ENCODE data around the gene FOXA1. TPM values are rescaled to one million over a fixed set of nuclear protein-coding genes. Genes with fewer than 3 reads are reported as not detected.

Gene FOXA1
- total and polyA plus RNA-seq, 9 of the 15 experiments (the other 6 are each of a cell fraction or from before 2014, with no cell fraction given), result 0.20 to 3.0 (median 1.3) TPM

GRCh38 chr14:37591311-37591940, 3.6 kb downstream of the FOXA1 start:
- no peaks in the 10 kb centered on the region for H3K27me3 ChIP-seq (ENCODE audit: control insufficient read depth in 2 of 2, insufficient read depth in 2 of 2, low read length in 2 of 2)

More at GRCh38 chr14:37591311-37591940, 3.6 kb downstream of the FOXA1 start:
- BruUV-seq (replicated peaks), result no TSS peak
- intact Hi-C loops (cut with micrococcal nuclease) (no loop called here), in situ Hi-C loops (cut with MboI) (loop anchor here (25.0 kb wide), 1 partner anchor 329 kb away; no protein-coding TSS in a partner anchor)
- no peak for ATAC-seq
- 93% methylated on average over 11 of the region's 45 CpGs for WGBS (ENCODE audit: insufficient coverage, low coverage, missing lambda C conversion rate)
- H4K20me1 ChIP-seq (replicated peaks; ENCODE audit: control insufficient read depth, insufficient read depth, low read length), result no peaks in the 10 kb centered on the region
- ChIA-PET POLR2A (no interaction called here), CTCF (ENCODE audit: low intra/inter-chr PET ratio) (no interaction called here)
- FAIRE-seq, result no peak
- no peak overlapping the region for H3K9ac ChIP-seq (ENCODE audit: insufficient read depth in 1 of 2, low read depth in 2 of 2, low read length in 2 of 2)
- H3K4me3 ChIP-seq, result no peak overlapping the region
- H3K27ac ChIP-seq (ENCODE audit: extremely low read depth, low read depth, low read length), result no peak overlapping the region
- TF ChIP-seq ZNF354B (CRISPR knock-in tag; IDR thresholded peaks at IDR 0.05) (no peak), TFAP4 (CRISPR knock-in tag; IDR thresholded peaks at IDR 0.05; ENCODE audit: borderline replicate concordance) (no peak), ZKSCAN1 (IDR thresholded peaks at IDR 0.05; ENCODE audit: low read depth, low read length) (no peak), KLF1 (tag; IDR thresholded peaks at IDR 0.05) (no peak), L3MBTL2 (IDR thresholded peaks at IDR 0.05) (no peak)
- peaks cover 2% of the 10 kb centered on the region; the same call in 2 of the 3 replicates for H3K79me2 ChIP-seq (ENCODE audit: control insufficient read depth, insufficient read depth, low read length)
- H3K4me2 ChIP-seq (ENCODE audit: insufficient read depth, low read length), result no peak overlapping the region
- peaks cover 2 to 25% of the 10 kb centered on the region in 2 experiments; a peak in 4 of 5 replicates for H3K4me1 ChIP-seq (replicated peaks in 1 of 2; ENCODE audit: control insufficient read depth in 2 of 2, insufficient read depth in 2 of 2, low read length in 2 of 2)
- no peaks in the 10 kb centered on the region for H3K9me1 ChIP-seq (ENCODE audit: control insufficient read depth, insufficient read depth, low read length)
- H3K9me3 ChIP-seq (replicated peaks; ENCODE audit: control insufficient read depth, insufficient read depth, low read depth, low read length), result no peaks in the 10 kb centered on the region
- H3K36me3 ChIP-seq (ENCODE audit: control insufficient read depth, insufficient read depth, low read length), result no peaks in the 10 kb centered on the region
- H2AFZ ChIP-seq (ENCODE audit: low read depth, low read length), result no peak overlapping the region
- no peak for DNase-seq (ENCODE audit: extremely low read depth in 1 of 4, low spot score in 3 of 4)
